Measurements from ENCODE around the gene GABBR2.

GABBR2 gene

DNA sequence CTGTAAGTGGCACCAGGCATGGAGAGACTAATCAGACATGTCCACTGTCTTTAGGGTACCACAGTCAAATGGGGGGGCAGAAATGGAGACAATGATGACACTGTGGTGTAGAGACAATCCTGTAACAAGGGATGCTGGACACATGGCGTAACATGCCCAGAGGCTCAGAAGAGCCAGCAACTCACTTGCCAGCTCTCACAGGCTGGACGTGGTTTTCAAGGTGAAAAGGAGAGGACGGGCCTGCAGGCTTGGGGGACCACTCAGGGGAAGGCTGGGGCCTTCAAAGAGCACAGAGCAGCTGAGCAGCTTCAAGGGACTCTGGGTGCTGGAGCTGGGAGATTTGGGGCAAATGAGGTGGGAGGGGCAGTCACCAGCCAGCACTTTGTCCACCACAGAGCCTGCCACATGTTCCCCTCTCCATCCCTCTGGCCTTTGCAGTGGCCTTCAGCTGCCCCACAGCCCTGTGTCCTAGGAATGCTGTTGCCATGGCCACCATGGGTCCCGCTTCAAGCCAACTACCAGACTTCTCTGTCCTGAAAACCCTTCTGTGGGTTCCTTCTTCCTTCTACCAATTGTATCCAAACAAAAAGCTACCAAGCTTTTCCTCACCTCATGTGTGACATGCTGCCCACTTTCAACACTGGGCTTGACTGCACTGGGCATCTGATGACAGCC is 140.4 kb downstream of the GABBR2 start:
- Histone ChIP-seq H3K79me2 (ENCODE audit: control insufficient read depth, low read length) (no peaks in the 10 kb centered on the region), H3K9me3 (ENCODE audit: control insufficient read depth, insufficient read depth, low read length) (no peaks in the 10 kb centered on the region), H3K27me3 (ENCODE audit: control insufficient read depth, low read length) (0 out of 2 replicates have a peak, but pooled peaks cover 7% of the 10 kb centered on the region), H3K4me2 (ENCODE audit: low read length) (no peak overlapping the region), H4K20me1 (ENCODE audit: control insufficient read depth, insufficient read depth, low read depth, low read length) (no peaks in the 10 kb centered on the region), H3K9me2 (replicated peaks; ENCODE audit: control insufficient read depth, low read length) (no peaks in the 10 kb centered on the region), H3K4me3 (ENCODE audit: low read length) (no peak overlapping the region), H3K36me3 (ENCODE audit: control insufficient read depth, low read length) (no peaks in the 10 kb centered on the region), H3K4me1 (ENCODE audit: control insufficient read depth, low read length) (no peaks in the 10 kb centered on the region), H3K27ac (ENCODE audit: low read depth, low read length) (no peak overlapping the region), H3F3A (ENCODE audit: control insufficient read depth, insufficient read depth) (no peaks in the 10 kb centered on the region)
- TF ChIP-seq EZH2phosphoT487 (IDR thresholded peaks at IDR 0.05; ENCODE audit: borderline replicate concordance, low read length): no peak
- TF ChIP-seq, protein P1, sequence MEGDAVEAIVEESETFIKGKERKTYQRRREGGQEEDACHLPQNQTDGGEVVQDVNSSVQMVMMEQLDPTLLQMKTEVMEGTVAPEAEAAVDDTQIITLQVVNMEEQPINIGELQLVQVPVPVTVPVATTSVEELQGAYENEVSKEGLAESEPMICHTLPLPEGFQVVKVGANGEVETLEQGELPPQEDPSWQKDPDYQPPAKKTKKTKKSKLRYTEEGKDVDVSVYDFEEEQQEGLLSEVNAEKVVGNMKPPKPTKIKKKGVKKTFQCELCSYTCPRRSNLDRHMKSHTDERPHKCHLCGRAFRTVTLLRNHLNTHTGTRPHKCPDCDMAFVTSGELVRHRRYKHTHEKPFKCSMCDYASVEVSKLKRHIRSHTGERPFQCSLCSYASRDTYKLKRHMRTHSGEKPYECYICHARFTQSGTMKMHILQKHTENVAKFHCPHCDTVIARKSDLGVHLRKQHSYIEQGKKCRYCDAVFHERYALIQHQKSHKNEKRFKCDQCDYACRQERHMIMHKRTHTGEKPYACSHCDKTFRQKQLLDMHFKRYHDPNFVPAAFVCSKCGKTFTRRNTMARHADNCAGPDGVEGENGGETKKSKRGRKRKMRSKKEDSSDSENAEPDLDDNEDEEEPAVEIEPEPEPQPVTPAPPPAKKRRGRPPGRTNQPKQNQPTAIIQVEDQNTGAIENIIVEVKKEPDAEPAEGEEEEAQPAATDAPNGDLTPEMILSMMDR (IDR thresholded peaks at IDR 0.05; ENCODE audit: low read depth, low read length, poor library complexity, severe bottlenecking): no peak

DNA sequence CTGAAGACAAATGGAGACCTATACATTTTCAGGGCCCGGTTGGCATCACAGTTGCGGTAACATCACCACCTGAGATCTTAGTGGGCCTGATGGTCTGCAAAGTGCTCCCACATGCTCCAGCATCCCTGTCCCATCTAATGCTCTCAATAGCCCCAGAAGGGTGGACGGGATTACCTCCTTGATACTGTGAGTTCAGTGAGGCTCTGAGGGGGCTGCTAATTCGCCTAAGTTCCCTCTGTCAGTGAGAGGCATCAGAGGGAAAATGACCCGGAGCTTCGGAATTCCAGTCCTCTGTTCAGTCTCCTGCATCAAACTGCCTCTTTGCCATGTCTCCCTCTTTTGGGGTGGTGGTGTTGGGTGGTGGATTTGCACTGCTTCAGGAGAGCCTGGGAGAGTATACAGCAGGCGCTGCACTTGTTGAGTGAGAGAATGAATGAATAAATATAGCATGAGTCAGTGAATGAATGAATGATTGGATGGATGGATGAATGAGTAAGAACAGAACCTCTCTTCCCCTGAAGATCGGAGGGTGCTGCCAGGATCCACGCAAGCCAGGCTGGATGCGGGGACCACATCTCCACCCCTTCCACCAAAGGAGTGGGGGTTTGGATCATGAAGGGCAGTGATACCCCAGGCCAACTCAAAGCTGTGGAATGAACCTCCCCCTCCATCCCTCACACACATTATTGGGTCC is 141.0 kb downstream of the GABBR2 start:
- Histone ChIP-seq H3K4me3 (ENCODE audit: low read length) (no peak overlapping the region), H3F3A (ENCODE audit: control insufficient read depth, insufficient read depth) (no peaks in the 10 kb centered on the region), H3K4me1 (ENCODE audit: control insufficient read depth, low read length) (no peaks in the 10 kb centered on the region), H3K9me3 (ENCODE audit: control insufficient read depth, insufficient read depth, low read length) (no peaks in the 10 kb centered on the region), H3K9me2 (replicated peaks; ENCODE audit: control insufficient read depth, low read length) (no peaks in the 10 kb centered on the region), H3K4me2 (ENCODE audit: low read length) (no peak overlapping the region), H3K27me3 (ENCODE audit: control insufficient read depth, low read length) (0 out of 2 replicates have a peak, but pooled peaks cover 7% of the 10 kb centered on the region), H3K79me2 (ENCODE audit: control insufficient read depth, low read length) (no peaks in the 10 kb centered on the region), H3K27ac (ENCODE audit: low read depth, low read length) (no peak overlapping the region), H3K36me3 (ENCODE audit: control insufficient read depth, low read length) (no peaks in the 10 kb centered on the region), H4K20me1 (ENCODE audit: control insufficient read depth, insufficient read depth, low read depth, low read length) (no peaks in the 10 kb centered on the region)
- TF ChIP-seq, protein P1 (IDR thresholded peaks at IDR 0.05; ENCODE audit: low read depth, low read length, poor library complexity, severe bottlenecking): no peak
- no peak for TF ChIP-seq EZH2phosphoT487 (IDR thresholded peaks at IDR 0.05; ENCODE audit: borderline replicate concordance, low read length)

DNA sequence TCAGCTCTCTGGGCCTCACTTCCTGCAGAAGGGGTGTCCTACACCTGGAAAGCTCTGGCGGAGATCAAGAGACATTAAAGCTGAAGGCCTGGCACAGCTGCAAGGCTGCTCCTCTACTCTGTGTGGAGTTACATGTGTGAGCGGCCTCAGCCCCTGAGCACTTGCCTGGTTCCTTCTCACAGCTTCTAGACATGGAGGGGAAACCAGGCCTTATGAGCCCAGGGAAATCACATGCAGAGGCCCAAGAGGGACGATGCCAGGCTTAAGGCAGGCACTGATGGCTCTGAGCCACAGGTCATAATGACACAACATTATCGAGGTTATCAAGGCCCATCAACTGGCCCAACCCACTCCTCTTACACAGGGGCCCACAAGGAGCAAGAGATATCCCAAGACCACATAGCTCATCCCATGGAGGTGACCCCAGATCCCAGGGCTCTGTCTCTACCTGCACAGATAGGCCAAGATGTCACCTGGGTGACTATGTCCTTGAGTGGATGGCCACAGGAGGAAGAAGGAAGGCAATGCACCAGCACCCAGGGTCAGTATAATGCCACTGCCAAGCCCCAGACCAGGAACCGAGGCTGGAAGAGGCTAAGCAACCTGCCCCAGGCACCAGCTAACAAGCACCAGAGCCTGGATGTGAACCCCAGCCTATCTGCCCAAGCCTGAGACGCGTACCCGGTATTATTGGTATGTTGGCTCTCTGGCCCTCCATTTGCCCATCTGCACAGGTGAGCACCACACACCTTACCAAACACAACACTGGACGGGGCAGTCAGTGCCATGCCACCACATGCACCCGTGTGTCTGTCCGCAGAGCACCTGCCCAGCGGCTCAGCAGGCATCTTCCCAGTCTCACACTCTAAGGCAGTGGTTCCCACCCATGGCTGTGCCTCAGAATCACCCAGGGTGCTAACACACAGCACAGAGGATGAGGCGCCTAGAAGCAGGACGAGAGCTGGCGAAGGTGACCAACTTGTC is 143.3 kb downstream of the GABBR2 start:
- Histone ChIP-seq H3K79me2 (ENCODE audit: control insufficient read depth, low read length) (no peaks in the 10 kb centered on the region), H3K4me1 (ENCODE audit: control insufficient read depth, low read length) (no peaks in the 10 kb centered on the region)

More for the DNA sequence above, 143.3 kb downstream of the GABBR2 start:
- H3K27ac ChIP-seq (ENCODE audit: low read depth, low read length): no peak overlapping the region
- no peaks in the 10 kb centered on the region for H3F3A ChIP-seq (ENCODE audit: control insufficient read depth, insufficient read depth)
- H3K4me3 ChIP-seq (ENCODE audit: low read length): no peak overlapping the region
- no peaks in the 10 kb centered on the region for H3K36me3 ChIP-seq (ENCODE audit: control insufficient read depth, low read length)
- no peak overlapping the region for H3K4me2 ChIP-seq (ENCODE audit: low read length)
- no peaks in the 10 kb centered on the region for H3K9me3 ChIP-seq (ENCODE audit: control insufficient read depth, insufficient read depth, low read length)
- no peak for TF ChIP-seq EZH2phosphoT487 (IDR thresholded peaks at IDR 0.05; ENCODE audit: borderline replicate concordance, low read length)
- TF ChIP-seq, protein P1 (IDR thresholded peaks at IDR 0.05; ENCODE audit: low read depth, low read length, poor library complexity, severe bottlenecking): no peak
- H4K20me1 ChIP-seq (ENCODE audit: control insufficient read depth, insufficient read depth, low read depth, low read length): no peaks in the 10 kb centered on the region
- no peaks in the 10 kb centered on the region for H3K9me2 ChIP-seq (replicated peaks; ENCODE audit: control insufficient read depth, low read length)
- no peaks in the 10 kb centered on the region for H3K27me3 ChIP-seq (ENCODE audit: control insufficient read depth, low read length)
